Measurements from ENCODE around the gene PRKCB.

PRKCB gene

GRCh38 chr16:24246911-24247607, 411.3 kb downstream of the PRKCB start:
- no peak for DNase-seq (ENCODE audit: low read depth)
- no peak for TF ChIP-seq CTCF (IDR thresholded peaks at IDR 0.05; ENCODE audit: insufficient read depth, low read depth, low read length, missing control alignments)
- no peak overlapping the region for H3K4me3 ChIP-seq (ENCODE audit: low read depth, low read length)

GRCh38 chr16:24253192-24253591, 417.4 kb downstream of the PRKCB start:
- peak; percentile 74 for TF ChIP-seq CTCF (IDR thresholded peaks at IDR 0.05; ENCODE audit: insufficient read depth, low read depth, low read length, missing control alignments)
- peak; percentile 73 for DNase-seq (ENCODE audit: low read depth)
- H3K4me3 ChIP-seq (ENCODE audit: low read depth, low read length) = no peak overlapping the region

- no peak within 1 kb of the TSS for H3K4me3 ChIP-seq (ENCODE audit: low read depth, low read length)
- TF ChIP-seq CTCF (IDR thresholded peaks at IDR 0.05; ENCODE audit: insufficient read depth, low read depth, low read length, missing control alignments) = no peak
- DNase-seq (ENCODE audit: low read depth) = peak; percentile 62
Measured at GRCh38 chr16:24255456-24256371, 419.9 kb downstream of the PRKCB start, which contains the start of gene CACNG3. TSS of gene CACNG3 (plus strand) at chr16:24256335. CDS start at chr16:24256755, 420 bp downstream.

- no peak overlapping the region for H3K4me3 ChIP-seq (ENCODE audit: low read depth, low read length)
- TF ChIP-seq CTCF (IDR thresholded peaks at IDR 0.05; ENCODE audit: insufficient read depth, low read depth, low read length, missing control alignments) = no peak
- DNase-seq (ENCODE audit: low read depth) = no peak
Measured at GRCh38 chr16:24257958-24258357, 422.2 kb downstream of the PRKCB start.

- TF ChIP-seq CTCF (IDR thresholded peaks at IDR 0.05; ENCODE audit: insufficient read depth, low read depth, low read length, missing control alignments) = no peak
- no peak overlapping the region for H3K4me3 ChIP-seq (ENCODE audit: low read depth, low read length)
- DNase-seq (ENCODE audit: low read depth) = no peak
Measured at GRCh38 chr16:24258791-24259190, 423.0 kb downstream of the PRKCB start.

- H3K4me3 ChIP-seq (ENCODE audit: low read depth, low read length) = no peak overlapping the region
- no peak for TF ChIP-seq CTCF (IDR thresholded peaks at IDR 0.05; ENCODE audit: insufficient read depth, low read depth, low read length, missing control alignments)
- no peak for DNase-seq (ENCODE audit: low read depth)
Measured at GRCh38 chr16:24262816-24263215, 427.0 kb downstream of the PRKCB start.
